ENCODE measurements around the gene SHISA5.
"Not testable (repeated sequence)": the region's sequence is repeated elsewhere in the genome, so short reads cannot be mapped to it uniquely, and the experiment has no call there.

The SHISA5 gene

GRCh38 chr3:48465531-48466378 is 38.2 kb downstream of the SHISA5 start:
- intact Hi-C loops (cut with DNase I) = loop anchor here (1.0 to 5.0 kb wide), 2 partner anchors 37 to 83 kb away; partner anchors contain the start of gene SHISA5
- peak; percentile 88 to 99 (median 94) for DNase-seq

GRCh38 chr3:48465237-48465530 is 38.8 kb downstream of the SHISA5 start:
- intact Hi-C loops (cut with DNase I) = loop anchor here (1.0 to 5.0 kb wide), 2 partner anchors 37 to 83 kb away; partner anchors contain the start of gene SHISA5
- no peak for DNase-seq

- DNase-seq = peak in 1 of 10 donors; percentile 82
- intact Hi-C loops (cut with DNase I) = loop anchor here (1.0 to 5.0 kb wide), 2 partner anchors 38 to 84 kb away; partner anchors contain the start of gene SHISA5
Observed at GRCh38 chr3:48464713-48465221, 39.2 kb downstream of the SHISA5 start.

GRCh38 chr3:48463703-48464102 is 40.3 kb downstream of the SHISA5 start:
- intact Hi-C loops (cut with DNase I) = no loop called here
- no peak for DNase-seq

GRCh38 chr3:48461767-48462166 is 42.2 kb downstream of the SHISA5 start:
- DNase-seq = peak in 1 of 10 donors; percentile 48
- intact Hi-C loops (cut with DNase I) = not testable (repeated sequence)

GRCh38 chr3:48460517-48460902 is 43.5 kb downstream of the SHISA5 start:
- DNase-seq = no peak
- intact Hi-C loops (cut with DNase I) = no loop called here

GRCh38 chr3:48459773-48460516 is 44.0 kb downstream of the SHISA5 start:
- intact Hi-C loops (cut with DNase I) = no loop called here
- peak in 1 of 10 donors; percentile 61 for DNase-seq

- peak in 1 of 10 donors; percentile 20 for DNase-seq
- intact Hi-C loops (cut with DNase I) = no loop called here
Observed at GRCh38 chr3:48459331-48459730, 44.6 kb downstream of the SHISA5 start.

GRCh38 chr3:48456456-48456855 is 47.5 kb downstream of the SHISA5 start:
- no peak for DNase-seq
- intact Hi-C loops (cut with DNase I) = no loop called here

GRCh38 chr3:48451270-48451669 is 52.7 kb downstream of the SHISA5 start:
- no peak for DNase-seq
- intact Hi-C loops (cut with DNase I) = no loop called here

- peak; percentile 85 to 99 (median 92) for DNase-seq
- intact Hi-C loops (cut with DNase I) = loop anchor here (5.0 kb wide), 1 partner anchor 111 kb away; the partner anchor contains the start of gene PFKFB4
Observed at GRCh38 chr3:48446425-48447193, 57.4 kb downstream of the SHISA5 start, which contains the start of gene ATRIP. Gene ATRIP, plus strand, starts transcription at chr3:48446737. Its CDS starts 109 bp downstream, at chr3:48446846.

- intact Hi-C loops (cut with DNase I) = loop anchor here (5.0 kb wide), 1 partner anchor 111 kb away; the partner anchor contains the start of gene PFKFB4
- no peak for DNase-seq
Observed at GRCh38 chr3:48446043-48446424, 57.9 kb downstream of the SHISA5 start.

GRCh38 chr3:48445277-48445882 is 58.6 kb downstream of the SHISA5 start:
- peak in 1 of 10 donors; percentile 11 for DNase-seq
- intact Hi-C loops (cut with DNase I) = loop anchor here (5.0 kb wide), 1 partner anchor 112 kb away; the partner anchor contains the start of gene PFKFB4

- intact Hi-C loops (cut with DNase I) = no loop called here
- DNase-seq = no peak
Observed at GRCh38 chr3:48441940-48442339, 62.0 kb downstream of the SHISA5 start.

- peak in 1 of 10 donors; percentile 82 for DNase-seq
- intact Hi-C loops (cut with DNase I) = no loop called here
Observed at GRCh38 chr3:48440590-48440958, 63.4 kb downstream of the SHISA5 start.

- peak; percentile 99 to 100 (median 100) for DNase-seq
Observed at GRCh38 chr3:48439820-48440589, 64.0 kb downstream of the SHISA5 start, which contains the start of the genes CCDC51 and TMA7. Gene CCDC51, minus strand, starts transcription at chr3:48440119. Its CDS starts 4,991 bp downstream, at chr3:48435128. Gene TMA7, plus strand, starts transcription at chr3:48440257. Its CDS starts 40 bp downstream, at chr3:48440297.

GRCh38 chr3:48437812-48438211 is 66.2 kb downstream of the SHISA5 start:
- intact Hi-C loops (cut with DNase I) = loop anchor here (2.0 to 5.0 kb wide), 2 partner anchors 205 to 246 kb away; no protein-coding TSS in a partner anchor
- peak in 1 of 10 donors; percentile 26 for DNase-seq

More at GRCh38 chr3:48439820-48440589, 64.0 kb downstream of the SHISA5 start, which contains the start of the genes CCDC51 and TMA7:
- intact Hi-C loops (cut with DNase I) = loop anchor here (5.0 kb wide), 1 partner anchor 248 kb away; no protein-coding TSS in a partner anchor

GRCh38 chr3:48436855-48437254 is 67.1 kb downstream of the SHISA5 start:
- peak in 1 of 10 donors; percentile 35 for DNase-seq
- intact Hi-C loops (cut with DNase I) = loop anchor here (1.0 to 5.0 kb wide), 4 partner anchors 36 to 245 kb away; no protein-coding TSS in a partner anchor

Data from posterior cingulate gyrus (tissue), 11 donors.